Dedifferentiated amniotic fluid mesenchymal stem cell (primary cell): ENCODE measurements around the gene SLX4IP.
A peak's percentile ranks its signal among the peaks of the same experiment; 100 is the strongest.

Experiments
- DNase-seq: peaks from one replicate; pipeline ENCODE4 v3.0.0-alpha.2; 2016; ENCODE audit errors: extremely low spot score

SLX4IP gene

DNA sequence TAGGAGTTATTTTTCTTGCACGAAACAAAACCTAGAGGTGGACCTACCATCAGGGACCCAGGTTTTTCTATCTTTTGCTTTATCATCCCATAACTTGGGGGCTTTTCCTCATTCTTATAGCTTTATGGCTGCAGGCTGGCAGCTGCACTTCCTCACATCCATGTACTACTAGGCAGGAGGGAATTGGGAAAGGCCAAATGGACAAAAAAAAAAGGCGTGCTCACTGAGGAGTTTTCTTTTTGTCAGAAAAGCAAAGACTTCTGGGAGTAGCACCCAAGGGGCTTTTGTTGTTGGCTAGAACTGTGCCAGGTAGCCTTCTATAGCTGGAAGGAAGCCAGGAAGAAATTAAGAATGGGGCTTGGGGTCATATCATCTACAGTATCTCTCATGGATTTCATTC is 61.4 kb downstream of the SLX4IP start:
- no peak for DNase-seq

DNA sequence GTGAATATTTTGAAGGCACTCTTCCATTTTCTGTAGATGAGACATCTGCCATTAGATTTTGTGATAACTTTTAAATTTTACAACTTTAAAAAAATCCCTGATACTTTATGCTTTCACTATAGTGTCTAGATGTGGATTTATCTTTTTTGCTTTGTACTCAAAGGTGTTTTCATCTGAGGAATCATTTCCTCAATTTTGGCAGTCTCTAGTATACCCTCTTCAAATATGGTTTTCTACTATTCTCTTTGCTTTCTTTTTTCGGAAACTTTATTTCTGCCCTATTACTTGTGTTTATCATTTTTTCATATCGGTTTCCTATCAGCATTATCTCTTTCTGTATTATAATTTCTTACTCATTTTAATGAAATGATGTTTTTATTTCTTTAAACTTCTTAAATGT is 62.2 kb downstream of the SLX4IP start:
- DNase-seq, result no peak

DNA sequence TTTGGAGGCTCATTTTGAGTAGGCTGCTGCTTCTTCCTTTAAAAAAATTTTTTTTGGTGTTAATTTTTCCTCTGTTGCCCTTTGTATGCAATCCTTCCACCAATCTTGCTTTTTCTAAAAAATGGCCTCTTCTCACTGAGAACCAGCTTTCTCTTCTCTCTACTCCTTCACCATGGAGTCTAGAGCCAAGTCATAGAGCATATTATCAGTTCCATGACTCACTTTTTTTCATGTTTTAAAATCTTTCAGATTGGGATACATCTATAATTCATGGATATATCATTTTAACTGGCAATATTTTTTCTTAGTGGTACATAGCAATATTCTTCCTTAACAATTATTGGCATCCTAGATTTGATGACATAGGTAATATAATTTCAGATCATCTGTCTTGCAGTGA is 62.7 kb downstream of the SLX4IP start:
- DNase-seq, result no peak

DNA sequence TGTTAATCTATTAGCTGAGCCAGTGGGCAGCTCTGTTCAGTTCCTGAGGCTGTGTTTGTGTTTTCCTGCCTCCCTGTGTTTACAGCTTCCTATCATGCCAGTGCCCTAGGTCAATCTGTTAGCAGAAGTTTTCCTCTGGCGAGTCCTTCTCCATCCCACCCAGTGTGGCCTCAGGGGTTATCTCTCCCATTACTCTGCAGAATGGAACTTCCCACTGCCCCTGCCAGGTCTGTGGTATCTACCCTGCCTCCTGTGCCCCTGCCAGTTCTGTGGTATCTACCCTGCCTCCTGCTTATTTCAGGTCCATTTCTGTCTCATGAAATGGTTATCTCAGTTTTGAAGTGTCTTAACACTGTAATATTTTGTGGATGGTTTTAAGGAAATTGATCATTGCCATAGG is 63.1 kb downstream of the SLX4IP start:
- DNase-seq, result no peak

DNA sequence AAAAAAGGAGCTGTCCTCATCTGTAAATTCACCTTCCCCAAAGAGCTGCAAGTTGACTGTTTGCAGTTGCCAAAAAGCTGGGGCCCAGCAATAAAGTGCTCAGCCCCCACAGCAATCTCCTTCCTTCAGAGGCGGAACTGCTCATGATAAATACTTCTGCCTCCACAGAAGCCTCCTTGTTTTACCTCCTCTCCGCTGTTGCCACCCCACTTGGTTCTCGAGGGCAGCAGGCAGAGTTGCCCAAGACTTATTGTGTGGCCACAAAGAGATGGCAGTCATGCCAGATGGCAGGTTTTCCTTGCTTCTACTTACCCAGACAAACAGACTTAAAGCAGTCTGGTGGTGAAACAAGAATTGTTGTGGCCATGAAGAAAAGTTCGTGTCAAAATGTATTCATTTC is 66.3 kb downstream of the SLX4IP start:
- DNase-seq, result no peak

DNA sequence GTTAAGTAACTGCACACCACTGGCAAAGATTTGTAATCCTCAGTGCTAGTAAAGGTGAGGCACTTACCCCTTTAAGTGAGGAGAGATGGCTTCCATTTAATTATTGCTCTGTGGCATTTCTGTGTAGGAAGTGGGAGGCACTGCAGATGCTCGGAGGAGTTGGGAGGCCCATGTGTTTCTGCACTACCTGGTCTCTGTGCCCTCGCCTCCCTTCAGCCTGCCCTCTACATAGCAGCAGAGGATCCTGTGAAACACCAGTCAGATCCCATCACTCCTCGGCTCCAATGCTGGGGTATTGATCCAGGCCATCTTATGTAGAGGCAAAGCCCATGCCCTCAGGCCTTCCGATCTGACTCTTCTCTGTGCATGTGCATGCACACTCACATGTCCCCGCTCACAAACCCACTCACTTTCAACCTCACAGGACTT is 67.0 kb downstream of the SLX4IP start:
- DNase-seq, result no peak

DNA sequence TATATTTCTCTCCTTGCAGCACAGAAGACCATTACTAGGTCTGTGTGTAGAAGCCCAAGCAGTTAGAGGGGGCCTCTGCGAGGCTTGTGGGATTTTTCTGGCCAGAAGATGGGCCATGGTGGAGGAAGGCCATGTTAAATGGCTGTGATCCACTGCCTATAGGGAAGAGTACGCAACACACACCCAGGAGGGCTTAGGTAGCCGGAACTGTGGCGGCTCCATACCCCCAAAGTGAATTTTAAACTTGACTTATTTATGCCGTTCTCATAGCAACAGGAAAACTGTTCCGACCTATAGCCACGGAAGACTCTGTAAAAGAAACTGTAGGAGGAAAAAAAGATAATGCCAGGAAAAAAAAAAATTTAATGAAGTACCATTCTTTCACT is 69.5 kb downstream of the SLX4IP start:
- DNase-seq, result no peak

DNA sequence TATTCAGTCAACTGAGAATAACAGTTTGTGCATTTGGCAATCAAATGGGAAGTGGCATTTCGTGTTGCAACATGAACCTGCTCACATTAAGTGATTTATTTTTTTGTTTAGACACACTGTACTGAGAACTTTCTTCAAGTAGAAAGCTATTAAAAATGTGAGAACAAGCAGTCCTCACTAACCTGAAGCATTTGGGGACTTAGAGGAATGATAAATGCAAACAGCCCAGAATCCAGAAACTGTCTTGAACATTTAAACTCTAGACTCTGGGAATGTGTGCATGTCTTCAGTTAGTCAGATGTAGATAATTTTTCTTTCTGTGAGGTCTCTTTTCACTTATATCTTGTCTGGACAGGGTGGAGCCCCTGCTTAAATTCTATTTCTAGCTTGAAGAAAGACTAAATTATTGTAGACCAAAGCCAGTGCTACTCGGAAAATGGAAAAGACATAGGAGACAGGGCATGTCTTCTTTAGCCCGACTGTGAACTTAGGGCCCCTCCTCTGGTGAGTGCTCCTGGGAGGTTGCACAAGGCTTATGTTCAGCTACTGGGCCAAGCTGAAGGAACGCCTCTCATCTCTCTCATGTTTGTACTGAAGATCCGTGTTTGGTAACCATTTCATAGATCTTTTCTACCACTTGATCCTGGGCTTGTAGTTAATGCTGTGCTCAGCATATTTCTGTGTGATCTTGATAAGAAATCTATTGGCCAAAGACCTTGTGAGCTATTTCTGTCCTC is 70.1 kb downstream of the SLX4IP start:
- DNase-seq, result no peak

DNA sequence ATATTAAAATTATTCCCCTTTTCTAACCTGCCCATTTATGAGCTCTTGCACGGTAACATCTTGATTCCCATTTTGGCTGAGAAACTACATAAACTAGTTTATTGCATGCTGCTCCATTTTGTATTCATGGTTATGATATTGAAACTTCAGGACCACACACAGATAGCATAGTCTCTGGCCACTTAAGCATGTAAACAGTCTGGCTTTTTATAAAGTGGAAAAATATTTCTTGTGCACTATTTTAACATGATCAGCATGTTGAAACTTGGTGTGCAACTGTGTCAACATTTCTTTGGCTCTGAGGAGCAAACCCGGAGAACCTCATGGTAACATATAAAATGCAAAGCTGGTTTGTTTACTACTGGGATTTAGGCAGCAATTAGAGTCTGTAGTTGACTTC is 70.7 kb downstream of the SLX4IP start:
- DNase-seq, result no peak

DNA sequence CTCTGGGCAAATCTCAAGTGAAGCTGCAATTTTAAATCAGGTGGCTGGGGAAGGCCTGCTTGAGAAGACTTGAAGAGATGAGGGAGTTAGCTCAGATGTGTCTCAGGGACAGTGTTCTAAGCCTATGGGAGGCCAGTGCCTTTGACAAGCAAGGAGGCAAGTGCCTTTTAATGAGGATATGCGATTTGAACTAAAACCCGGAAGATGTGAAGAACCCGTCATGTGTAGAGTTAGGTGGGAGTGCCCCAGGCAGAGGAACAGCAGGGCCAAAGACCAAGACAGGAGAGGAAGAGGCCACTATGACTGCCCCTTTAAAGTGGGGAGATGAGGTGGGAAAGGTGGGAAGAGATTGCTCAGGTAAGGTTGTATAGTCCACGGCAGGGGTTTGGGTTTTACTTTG is 71.9 kb downstream of the SLX4IP start:
- no peak for DNase-seq

DNA sequence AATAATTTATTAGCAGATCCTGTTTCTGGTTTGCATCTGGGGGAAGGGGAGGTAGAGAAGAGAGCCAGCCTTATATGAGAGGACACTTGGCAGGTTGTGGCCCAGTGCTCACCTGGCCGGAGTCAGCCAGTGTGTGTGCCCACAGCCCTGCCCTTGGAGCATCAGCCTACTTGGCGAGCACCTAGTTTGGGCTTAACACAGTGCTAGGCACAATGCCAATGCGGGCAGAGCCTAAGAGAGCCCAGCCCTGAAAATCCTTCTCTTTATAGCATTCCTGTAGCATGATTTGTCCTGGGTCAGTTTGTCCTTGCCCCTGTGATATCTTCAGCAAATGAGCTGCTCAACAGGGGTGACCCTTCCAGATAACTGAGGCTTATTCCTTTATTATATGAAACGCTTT is 73.0 kb downstream of the SLX4IP start:
- DNase-seq, result no peak

DNA sequence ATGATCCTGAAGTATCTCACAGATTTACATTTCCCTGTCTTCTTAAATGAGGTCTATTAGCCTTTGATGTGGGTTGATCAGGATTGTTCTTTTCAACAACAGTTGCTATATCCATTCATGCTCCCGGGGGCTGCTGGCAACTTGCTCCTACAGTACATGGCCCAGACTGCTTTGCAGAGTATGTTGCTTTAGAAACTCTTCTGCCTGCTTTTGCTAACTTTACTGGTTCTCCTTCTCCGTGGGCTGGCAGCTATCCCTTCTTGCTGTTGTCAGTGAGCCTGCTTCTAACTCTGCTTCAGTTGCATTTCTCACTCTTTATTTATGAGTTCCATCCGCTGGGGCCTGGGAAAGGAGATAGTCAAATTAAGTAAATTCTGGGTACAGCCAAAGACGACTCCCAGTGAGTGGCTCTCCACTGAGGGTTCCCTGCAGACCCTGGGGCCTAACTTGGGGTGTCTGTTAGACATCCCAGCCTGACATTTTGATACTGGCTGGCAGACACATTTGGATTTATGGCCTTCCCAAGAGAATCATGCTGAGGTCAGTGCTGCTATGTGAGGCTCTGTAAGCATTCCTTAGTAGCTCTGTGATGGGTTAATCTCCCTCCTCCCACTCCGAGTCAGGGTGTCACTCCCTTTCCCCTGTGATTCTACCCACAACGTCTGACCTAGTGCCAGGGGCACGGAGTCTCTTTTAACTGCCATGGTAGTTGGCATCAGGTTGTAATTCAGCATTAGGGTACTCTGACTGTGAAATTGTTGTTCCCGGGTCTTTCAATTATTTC is 73.6 kb downstream of the SLX4IP start:
- no peak for DNase-seq

DNA sequence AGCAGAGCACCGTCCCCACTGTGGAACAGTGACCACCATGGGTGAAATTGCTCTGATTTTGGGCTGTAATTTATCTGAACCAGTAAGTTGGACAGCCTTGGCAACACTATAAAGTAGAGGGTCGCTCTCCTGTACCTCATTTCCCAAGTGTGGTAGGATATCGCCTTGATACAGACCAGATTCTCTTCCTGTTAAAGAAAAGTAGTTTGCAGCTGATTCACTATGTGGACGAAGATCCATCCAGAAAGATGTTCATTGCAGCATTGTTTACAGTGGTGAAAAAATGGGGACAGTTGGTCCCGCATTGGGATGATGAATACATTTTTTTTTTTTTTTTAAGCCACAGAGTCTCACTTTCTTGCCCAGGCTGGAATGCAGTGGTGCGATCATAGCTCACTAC is 74.3 kb downstream of the SLX4IP start:
- DNase-seq, result no peak

DNA sequence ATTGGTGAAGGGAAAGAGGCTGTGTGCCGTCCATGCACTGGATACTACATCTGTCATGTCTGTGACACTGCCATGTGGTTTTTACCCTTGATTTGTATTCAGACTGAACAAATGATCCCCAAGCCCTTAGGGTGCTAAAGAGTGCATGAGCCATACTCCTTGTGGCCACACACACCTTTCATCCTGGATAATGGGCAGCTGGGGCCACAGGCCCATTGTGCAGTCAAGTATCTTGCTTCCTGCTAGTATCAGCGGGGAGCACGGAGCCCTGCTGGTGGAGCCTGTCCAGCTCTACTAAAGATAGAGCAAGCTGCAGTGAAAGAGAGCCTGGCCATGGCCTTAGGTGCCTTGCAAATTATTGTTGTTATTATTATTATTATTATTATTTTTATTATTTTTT is 75.1 kb downstream of the SLX4IP start:
- no peak for DNase-seq

DNA sequence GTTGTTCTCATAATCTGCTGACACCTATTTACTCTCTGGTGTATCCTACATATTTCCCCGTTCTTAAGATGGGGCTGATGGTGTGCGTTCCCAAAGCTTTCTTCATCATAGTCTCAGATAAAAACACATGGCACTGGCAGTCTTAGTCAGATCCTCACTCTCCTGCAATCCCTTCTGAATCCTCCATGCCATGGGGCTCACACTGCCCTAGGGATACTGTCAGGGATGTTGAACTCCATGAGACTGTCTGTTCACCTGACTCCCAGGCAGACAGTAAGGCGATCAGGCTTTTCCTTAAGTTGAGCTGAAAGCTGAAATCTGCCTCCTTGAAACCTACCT is 76.0 kb downstream of the SLX4IP start:
- no peak for DNase-seq

DNA sequence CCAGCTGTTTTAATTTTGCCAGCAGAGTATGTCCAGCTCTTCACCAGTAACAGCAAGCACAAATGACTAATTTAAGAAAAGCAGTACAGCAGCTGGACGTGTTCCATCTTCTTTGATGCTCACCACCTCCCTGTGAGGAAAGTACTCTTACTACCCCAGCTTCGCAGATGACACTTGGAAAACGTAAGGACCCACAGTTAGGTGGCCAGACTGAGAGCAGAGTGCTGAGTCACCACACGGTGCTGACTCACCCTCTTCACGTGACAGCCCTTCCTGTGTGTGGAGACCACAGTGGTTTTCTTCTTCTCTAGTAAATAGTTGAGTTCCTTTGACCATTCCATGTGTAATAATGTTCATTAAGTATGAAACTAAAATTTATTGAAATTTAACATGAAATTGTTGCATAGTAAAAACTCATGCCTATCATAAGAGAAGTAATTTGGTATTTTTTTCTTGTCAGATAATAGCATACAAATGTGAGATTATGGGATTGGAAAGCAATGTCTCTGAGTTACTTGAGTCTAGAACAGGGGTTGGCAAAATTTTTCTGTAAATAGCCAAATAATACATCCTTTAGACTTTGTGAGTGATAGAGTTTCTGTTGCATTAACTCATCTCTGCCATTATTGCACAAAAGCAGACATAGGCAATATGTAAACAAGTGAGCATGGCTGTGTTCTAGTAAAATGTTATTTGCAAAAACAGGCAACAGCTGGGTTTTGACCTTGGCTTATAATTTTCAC is 76.6 kb downstream of the SLX4IP start:
- DNase-seq, result peak; percentile 84

DNA sequence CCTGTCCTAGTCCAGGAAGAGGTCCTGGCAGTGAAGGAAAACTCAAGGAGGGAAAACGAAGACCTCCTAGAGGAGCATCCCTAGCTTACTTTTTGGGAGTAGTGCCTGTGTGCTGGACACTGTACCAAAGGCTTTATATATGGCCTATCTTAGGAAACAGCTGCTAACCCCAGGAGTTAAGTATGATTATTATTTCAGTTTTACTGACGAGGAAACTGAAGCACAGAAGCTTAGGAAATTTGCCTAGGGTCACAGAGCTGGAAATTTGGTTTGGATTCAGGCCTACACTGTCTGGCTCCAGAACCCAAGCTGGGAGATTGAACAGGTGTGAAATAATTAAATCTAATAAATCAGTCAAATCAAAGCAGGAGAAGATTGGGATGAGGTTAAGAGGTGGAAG is 78.0 kb downstream of the SLX4IP start:
- no peak for DNase-seq

DNA sequence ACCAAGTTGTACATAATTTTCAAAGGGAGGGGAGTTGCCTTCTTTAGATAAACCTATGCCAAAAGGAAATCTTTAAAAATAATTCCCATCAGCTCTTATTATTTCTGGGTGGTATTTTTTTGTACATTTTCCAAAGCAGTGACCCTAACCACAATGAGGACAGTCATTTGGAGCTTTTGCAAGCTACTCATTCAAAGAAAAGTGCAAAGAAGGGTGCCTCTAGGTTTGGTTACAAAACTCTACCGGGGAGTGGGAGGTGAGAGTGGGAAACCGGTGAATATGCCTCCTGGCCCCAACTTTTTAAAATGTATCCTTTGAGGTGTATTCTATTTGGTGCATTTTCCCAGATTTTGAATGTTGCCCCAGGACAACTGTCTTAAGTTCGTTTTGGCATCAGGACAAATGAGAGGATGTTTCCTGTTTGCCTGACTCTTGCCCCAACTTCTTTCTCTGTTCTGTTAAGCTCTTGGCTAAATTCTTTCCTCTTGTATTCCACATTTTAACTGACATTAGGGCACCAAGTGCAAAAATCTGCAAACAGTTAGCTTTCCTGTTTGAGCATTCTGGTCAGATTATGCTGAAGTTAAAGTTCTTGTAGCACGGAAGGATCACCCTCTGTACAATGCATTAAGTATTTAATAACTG is 78.9 kb downstream of the SLX4IP start:
- no peak for DNase-seq

DNA sequence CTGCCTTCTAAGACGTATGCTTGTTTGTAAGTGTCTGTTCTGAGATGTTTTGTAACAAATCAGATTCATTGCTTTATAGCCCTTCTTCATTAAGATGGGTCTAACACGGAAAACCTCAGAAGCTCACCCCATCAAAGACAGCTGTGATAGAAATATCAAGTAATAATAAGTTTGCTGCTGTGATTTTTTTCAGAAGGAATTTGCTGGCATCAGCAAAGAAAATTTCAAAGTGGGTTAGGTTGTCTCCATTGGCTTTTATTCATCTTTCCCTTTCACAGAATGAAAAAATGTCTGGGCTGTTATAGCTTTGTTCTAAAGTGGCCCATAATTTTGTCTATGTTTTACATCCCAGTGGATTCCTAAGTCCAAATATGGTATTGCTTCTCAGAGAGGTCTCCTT is 81.4 kb downstream of the SLX4IP start:
- no peak for DNase-seq

DNA sequence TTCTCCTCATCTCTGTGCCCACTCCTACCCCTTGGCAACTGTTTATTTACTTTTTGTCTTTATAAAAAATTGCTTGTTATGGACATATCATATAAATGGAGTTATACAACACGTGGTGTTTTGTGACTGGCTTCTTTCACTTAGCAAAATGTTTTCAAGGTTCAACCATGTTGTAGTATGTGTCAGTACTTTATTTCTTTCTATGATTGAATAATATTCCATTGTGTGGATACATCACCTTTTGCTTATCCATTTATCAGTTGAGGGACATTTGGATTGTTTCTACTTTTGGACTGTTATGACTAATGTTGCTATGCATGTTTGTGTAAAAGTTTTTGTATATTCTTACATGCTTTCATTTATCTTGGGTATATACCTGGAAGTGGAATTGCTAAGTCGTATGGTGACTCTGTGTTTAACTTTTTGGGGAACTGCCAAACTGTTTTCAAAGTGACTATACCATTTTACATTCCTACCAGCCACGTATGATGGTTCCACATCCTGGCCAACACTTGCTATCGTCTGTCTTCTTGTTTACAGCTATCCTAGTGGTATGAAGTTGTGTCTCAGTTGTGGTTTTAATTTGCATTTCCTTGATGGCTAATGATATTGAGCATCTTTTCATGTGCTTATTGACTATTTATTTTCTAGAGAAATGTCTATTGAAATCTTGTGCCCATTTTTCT is 84.4 kb downstream of the SLX4IP start:
- no peak for DNase-seq

DNA sequence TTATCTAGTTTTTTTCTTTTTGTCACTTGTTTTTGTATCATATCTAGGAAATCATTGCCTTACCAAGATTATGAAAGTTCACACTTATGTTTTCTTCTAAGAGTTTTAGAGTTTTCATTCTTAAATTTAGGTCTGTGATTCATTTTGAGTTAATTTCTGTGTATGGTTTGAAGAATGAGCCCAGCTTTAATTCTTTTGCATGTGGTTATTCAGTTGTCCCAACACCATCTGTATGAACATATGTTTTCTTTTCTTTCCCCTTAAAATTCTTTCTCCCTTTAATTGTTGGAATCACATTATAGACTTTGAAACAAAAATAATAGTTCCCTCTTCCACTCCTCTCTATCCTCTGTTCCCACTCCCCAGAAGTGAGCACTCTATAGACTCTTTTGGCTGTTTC is 85.4 kb downstream of the SLX4IP start:
- DNase-seq, result no peak
